Mesothelial cell of epicardium (in vitro differentiated cells): ENCODE results near the gene ADAMTSL1. TPM values are rescaled to one million over a fixed set of nuclear protein-coding genes. Genes with fewer than 3 reads are reported as not detected.

Experiments used
- DNase-seq, 2 experiments: peaks; one replicate each; pipeline ENCODE4 v3.0.0; 2021; ENCODE audit warnings: low spot score in 2 of 2; ENCODE audit not compliant: unreplicated experiment in 2 of 2
- H3K27ac Mint-ChIP-seq: 2 replicates; pipeline ENCODE4 v1.8.0; 2021; ENCODE audit warnings: mixed read lengths
- H3K27me3 Mint-ChIP-seq: 2 replicates; pipeline ENCODE4 v1.8.0; 2021; ENCODE audit warnings: low read depth, mixed read lengths
- H3K36me3 Mint-ChIP-seq: 2 replicates; pipeline ENCODE4 v1.8.0; 2021; ENCODE audit warnings: mixed read lengths
- H3K4me1 Mint-ChIP-seq: 2 replicates; pipeline ENCODE4 v1.8.0; 2021; ENCODE audit warnings: mixed read lengths
- H3K4me3 Mint-ChIP-seq: 2 replicates; pipeline ENCODE4 v1.8.0; 2021; ENCODE audit warnings: mild to moderate bottlenecking, moderate library complexity, mixed read lengths
- H3K9me3 Mint-ChIP-seq: 2 replicates; pipeline ENCODE4 v1.8.0; 2021; ENCODE audit warnings: mixed read lengths
- CTCF ChIP-seq: fragments of 200-600 bp; sonication (generic); IDR thresholded peaks from one replicate; pipeline ENCODE4 v1.5.0; 2021; ENCODE audit warnings: antibody characterized with exemption; ENCODE audit not compliant: unreplicated experiment
- total RNA-seq: library from RNA; stranded (reverse); gene quantifications from 3 replicates; pipeline ENCODE4 v1.2.1, GENCODE V29; 2021

Gene ADAMTSL1
- total RNA-seq, 1 donor from 2014 or later = 48.0 TPM

GRCh38 chr9:18598969-18599368 lies 125.0 kb downstream of the ADAMTSL1 start:
- H3K36me3 Mint-ChIP-seq = peaks cover 6% of the 10 kb centered on the region
- H3K27ac Mint-ChIP-seq = no peak overlapping the region
- DNase-seq = no peak
- no peak overlapping the region for H3K4me3 Mint-ChIP-seq
- TF ChIP-seq CTCF = no peak
- H3K9me3 Mint-ChIP-seq = peaks cover 13% of the 10 kb centered on the region
- H3K4me1 Mint-ChIP-seq = no peaks in the 10 kb centered on the region
- H3K27me3 Mint-ChIP-seq = no peaks in the 10 kb centered on the region

GRCh38 chr9:18601026-18601425 lies 127.1 kb downstream of the ADAMTSL1 start:
- Mint-ChIP-seq H3K27me3 (no peaks in the 10 kb centered on the region), H3K4me1 (peaks cover 7% of the 10 kb centered on the region), H3K27ac (no peak overlapping the region), H3K36me3 (no peaks in the 10 kb centered on the region), H3K9me3 (peaks cover 8% of the 10 kb centered on the region), H3K4me3 (no peak overlapping the region)
- no peak for TF ChIP-seq CTCF
- no peak for DNase-seq

- Mint-ChIP-seq H3K4me1 (peaks cover 14% of the 10 kb centered on the region), H3K4me3 (no peak overlapping the region), H3K9me3 (peaks cover 8% of the 10 kb centered on the region), H3K27me3 (no peaks in the 10 kb centered on the region), H3K27ac (no peak overlapping the region), H3K36me3 (no peaks in the 10 kb centered on the region)
- no peak for DNase-seq
- TF ChIP-seq CTCF = no peak
These were observed 128.0 kb downstream of the ADAMTSL1 start for GRCh38 chr9:18601956-18602355.

DNA sequence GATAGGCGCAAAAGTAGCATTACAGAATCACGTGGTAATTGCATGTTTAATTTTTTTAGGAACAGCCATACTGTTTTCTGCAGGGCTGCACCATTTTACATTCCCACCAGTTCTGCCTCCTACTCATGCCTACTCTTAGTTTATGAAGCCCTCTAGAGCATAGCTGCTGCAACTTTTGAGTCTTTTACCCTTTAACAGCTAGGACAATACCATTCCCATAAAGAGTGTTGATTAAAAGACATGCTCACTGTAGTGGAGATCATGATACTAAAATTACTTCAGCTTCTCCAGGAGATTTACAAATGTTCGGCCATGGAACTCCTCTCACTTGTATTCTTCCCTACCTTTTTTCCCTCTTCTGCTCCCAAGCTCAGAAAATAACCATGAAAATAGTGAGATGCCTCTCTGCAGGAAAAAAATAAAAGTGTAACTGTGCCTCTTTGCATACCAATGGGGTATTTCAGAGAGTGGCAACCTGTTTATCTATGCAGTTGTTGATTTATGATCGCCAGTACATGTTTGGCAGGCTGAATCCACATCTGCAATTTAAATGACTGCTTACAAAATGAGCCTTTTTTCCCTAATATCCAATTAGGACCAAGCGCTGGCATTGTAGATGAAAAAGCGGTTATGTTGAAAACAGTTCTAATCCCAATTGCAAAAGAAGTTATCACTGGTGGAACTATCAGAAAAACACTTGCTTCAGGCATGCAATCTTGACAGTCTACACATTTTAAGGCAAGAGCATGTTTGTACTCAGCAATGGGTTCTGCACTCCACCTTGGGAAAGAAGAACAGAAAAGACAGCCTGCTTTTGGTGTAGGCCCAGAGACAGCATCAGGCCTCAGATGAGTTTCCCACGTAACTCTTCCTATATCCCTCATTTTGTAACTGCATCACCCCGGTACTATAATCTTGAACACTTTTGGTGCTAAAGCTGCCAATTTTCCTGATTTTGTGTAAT lies 131.1 kb downstream of the ADAMTSL1 start:
- TF ChIP-seq CTCF = no peak
- H3K4me1 Mint-ChIP-seq = peaks cover 14% of the 10 kb centered on the region
- H3K36me3 Mint-ChIP-seq = no peaks in the 10 kb centered on the region
- no peaks in the 10 kb centered on the region for H3K27me3 Mint-ChIP-seq
- no peak overlapping the region for H3K27ac Mint-ChIP-seq
- H3K4me3 Mint-ChIP-seq = no peak overlapping the region
- DNase-seq = no peak
- H3K9me3 Mint-ChIP-seq = peaks cover 8% of the 10 kb centered on the region

DNA sequence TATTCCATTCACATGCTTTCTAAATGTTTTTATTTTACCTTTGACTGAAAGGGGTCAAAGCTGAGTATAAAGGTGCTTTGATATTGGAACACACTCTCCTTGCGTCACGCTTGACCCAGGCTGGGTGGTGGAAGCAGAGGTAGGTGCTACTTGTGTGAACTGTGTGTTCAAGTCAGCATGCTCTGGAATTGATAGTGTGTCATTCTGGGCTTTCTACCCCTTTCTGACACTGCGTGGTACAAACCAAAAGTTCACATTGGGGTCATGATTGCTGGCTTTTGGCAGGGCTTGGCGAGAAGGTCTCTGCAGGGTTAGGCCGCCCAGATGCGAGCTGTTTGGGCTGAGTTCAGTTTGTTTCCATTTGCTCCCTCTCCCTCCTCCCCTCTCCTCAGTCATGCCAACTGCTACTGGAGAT lies 131.8 kb downstream of the ADAMTSL1 start:
- Mint-ChIP-seq H3K36me3 (no peaks in the 10 kb centered on the region), H3K27ac (peak overlapping the region; percentile 16), H3K4me3 (no peak overlapping the region), H3K9me3 (peaks cover 8% of the 10 kb centered on the region), H3K4me1 (peaks cover 14% of the 10 kb centered on the region), H3K27me3 (peaks cover 1% of the 10 kb centered on the region)
- no peak for TF ChIP-seq CTCF
- no peak for DNase-seq
